H7 (cell line): ENCODE measurements around the gene PRKN. TPM values are rescaled to one million over a fixed set of nuclear protein-coding genes. Genes with fewer than 3 reads are reported as not detected.

Source experiments
- DNase-seq: peaks from one replicate; pipeline ENCODE4 v3.0.0; 2012
- H3K27me3 ChIP-seq: 2 replicates; pipeline ENCODE4 v1.6.0; 2011; ENCODE audit warnings: mild to moderate bottlenecking, low read length; ENCODE audit not compliant: control insufficient read depth, insufficient read depth
- H3K36me3 ChIP-seq: replicated peaks from 2 replicates; pipeline ENCODE4 v1.5.1; 2011; ENCODE audit warnings: low read length; ENCODE audit not compliant: control insufficient read depth, insufficient read depth
- H3K4me3 ChIP-seq: 2 replicates; pipeline ENCODE4 v1.5.1; 2011; ENCODE audit warnings: low read depth, mild to moderate bottlenecking, control low read depth, low read length, moderate library complexity; ENCODE audit not compliant: insufficient read depth
- total RNA-seq: library from RNA; depleted of rRNA; stranded (reverse); fragments of >200 nt; shearing (Covaris generic); gene quantifications from 2 replicates; pipeline ENCODE4 v1.2.3, GENCODE V29; 2014

PRKN gene
- total RNA-seq, 1 experiment from 2014 or later = 0.90 TPM

GRCh38 chr6:162675503-162675902, 52.1 kb downstream of the PRKN start:
- no peaks in the 10 kb centered on the region for H3K36me3 ChIP-seq
- DNase-seq = no peak
- no peaks in the 10 kb centered on the region for H3K27me3 ChIP-seq
- H3K4me3 ChIP-seq = no peak overlapping the region

GRCh38 chr6:162674452-162674851, 53.1 kb downstream of the PRKN start:
- H3K27me3 ChIP-seq = no peaks in the 10 kb centered on the region
- H3K4me3 ChIP-seq = no peak overlapping the region
- no peak for DNase-seq
- no peaks in the 10 kb centered on the region for H3K36me3 ChIP-seq

- Histone ChIP-seq H3K27me3 (no peaks in the 10 kb centered on the region), H3K4me3 (no peak overlapping the region), H3K36me3 (no peaks in the 10 kb centered on the region)
- no peak for DNase-seq
These were observed 55.9 kb downstream of the PRKN start for GRCh38 chr6:162671580-162672165.

- H3K4me3 ChIP-seq = no peak overlapping the region
- no peak for DNase-seq
- H3K36me3 ChIP-seq = no peaks in the 10 kb centered on the region
- no peaks in the 10 kb centered on the region for H3K27me3 ChIP-seq
These were observed 57.2 kb downstream of the PRKN start for GRCh38 chr6:162670345-162670744.

- Histone ChIP-seq H3K27me3 (no peaks in the 10 kb centered on the region), H3K4me3 (no peak overlapping the region), H3K36me3 (no peaks in the 10 kb centered on the region)
- DNase-seq = no peak
These were observed 61.3 kb downstream of the PRKN start for GRCh38 chr6:162666246-162666645.

- Histone ChIP-seq H3K27me3 (no peaks in the 10 kb centered on the region), H3K4me3 (no peak overlapping the region), H3K36me3 (no peaks in the 10 kb centered on the region)
- DNase-seq = no peak
These were observed 73.8 kb downstream of the PRKN start for GRCh38 chr6:162653808-162654207.

GRCh38 chr6:162651505-162651904, 76.1 kb downstream of the PRKN start:
- H3K36me3 ChIP-seq = no peaks in the 10 kb centered on the region
- DNase-seq = no peak
- H3K27me3 ChIP-seq = no peaks in the 10 kb centered on the region
- H3K4me3 ChIP-seq = no peak overlapping the region

GRCh38 chr6:162649271-162649670, 78.3 kb downstream of the PRKN start:
- Histone ChIP-seq H3K27me3 (no peaks in the 10 kb centered on the region), H3K36me3 (no peaks in the 10 kb centered on the region), H3K4me3 (no peak overlapping the region)
- no peak for DNase-seq

GRCh38 chr6:162644153-162644552, 83.4 kb downstream of the PRKN start:
- Histone ChIP-seq H3K27me3 (no peaks in the 10 kb centered on the region), H3K4me3 (no peak overlapping the region), H3K36me3 (no peaks in the 10 kb centered on the region)
- no peak for DNase-seq

GRCh38 chr6:162640756-162641155, 86.8 kb downstream of the PRKN start:
- DNase-seq = no peak
- H3K36me3 ChIP-seq = no peaks in the 10 kb centered on the region
- H3K4me3 ChIP-seq = no peak overlapping the region
- H3K27me3 ChIP-seq = no peaks in the 10 kb centered on the region

GRCh38 chr6:162639951-162640350, 87.6 kb downstream of the PRKN start:
- Histone ChIP-seq H3K27me3 (no peaks in the 10 kb centered on the region), H3K4me3 (no peak overlapping the region), H3K36me3 (no peaks in the 10 kb centered on the region)
- DNase-seq = no peak

GRCh38 chr6:162638931-162639574, 88.5 kb downstream of the PRKN start:
- H3K36me3 ChIP-seq = no peaks in the 10 kb centered on the region

GRCh38 chr6:162637317-162637716, 90.2 kb downstream of the PRKN start:
- no peak overlapping the region for H3K4me3 ChIP-seq
- H3K27me3 ChIP-seq = no peaks in the 10 kb centered on the region
- no peak for DNase-seq
- no peaks in the 10 kb centered on the region for H3K36me3 ChIP-seq

More at GRCh38 chr6:162638931-162639574, 88.5 kb downstream of the PRKN start:
- DNase-seq = no peak
- Histone ChIP-seq H3K27me3 (no peaks in the 10 kb centered on the region), H3K4me3 (no peak overlapping the region)

- DNase-seq = no peak
- Histone ChIP-seq H3K27me3 (no peaks in the 10 kb centered on the region), H3K4me3 (no peak overlapping the region), H3K36me3 (no peaks in the 10 kb centered on the region)
These were observed 91.4 kb downstream of the PRKN start for GRCh38 chr6:162636167-162636566.

GRCh38 chr6:162631546-162631945, 96.0 kb downstream of the PRKN start:
- DNase-seq = no peak
- no peak overlapping the region for H3K4me3 ChIP-seq
- H3K36me3 ChIP-seq = no peaks in the 10 kb centered on the region
- no peaks in the 10 kb centered on the region for H3K27me3 ChIP-seq
